ENCODE measurements around the gene BID.

BID gene

GRCh38 chr22:17774206-17774925, at the start of gene BID:
Gene BID (minus strand): TSS chr22:17774469. CDS start chr22:17750116, 24,353 bp downstream.
- no peak for DNase-seq

GRCh38 chr22:17823964-17824363, 49.7 kb upstream of the BID start:
- DNase-seq = no peak

- DNase-seq = no peak
These were observed 49.0 kb upstream of the BID start for GRCh38 chr22:17823226-17823625.

- DNase-seq = no peak
These were observed 47.8 kb upstream of the BID start for GRCh38 chr22:17822087-17822486.

- no peak for DNase-seq
These were observed 46.7 kb upstream of the BID start for GRCh38 chr22:17820879-17821439.

- DNase-seq = no peak
These were observed 44.4 kb upstream of the BID start for GRCh38 chr22:17818649-17819048.

- DNase-seq = no peak
These were observed 43.9 kb upstream of the BID start for GRCh38 chr22:17818180-17818579.

- DNase-seq = no peak
These were observed 43.3 kb upstream of the BID start for GRCh38 chr22:17817511-17818065.

- no peak for DNase-seq
These were observed 42.8 kb upstream of the BID start for GRCh38 chr22:17817079-17817478.

GRCh38 chr22:17816649-17817048, 42.4 kb upstream of the BID start:
- no peak for DNase-seq

GRCh38 chr22:17815703-17816254, 41.5 kb upstream of the BID start:
- no peak for DNase-seq

- no peak for DNase-seq
These were observed 40.6 kb upstream of the BID start for GRCh38 chr22:17814830-17815229.

GRCh38 chr22:17814084-17814483, 39.8 kb upstream of the BID start:
- DNase-seq = no peak

- DNase-seq = no peak
These were observed 36.9 kb upstream of the BID start for GRCh38 chr22:17811119-17811518.

- DNase-seq = no peak
These were observed 36.4 kb upstream of the BID start for GRCh38 chr22:17810570-17811116.

GRCh38 chr22:17808693-17809403, 34.6 kb upstream of the BID start:
- no peak for DNase-seq

GRCh38 chr22:17807578-17808410, 33.5 kb upstream of the BID start:
- DNase-seq = no peak

- DNase-seq = no peak
These were observed 32.8 kb upstream of the BID start for GRCh38 chr22:17807086-17807485.

GRCh38 chr22:17806437-17806836, 32.2 kb upstream of the BID start:
- no peak for DNase-seq

- DNase-seq = no peak
These were observed 30.2 kb upstream of the BID start for GRCh38 chr22:17804331-17805080.

- no peak for DNase-seq
These were observed 29.5 kb upstream of the BID start for GRCh38 chr22:17803609-17804270.
